GM23338 (cell line): ENCODE data around the gene FLYWCH1. TPM values are rescaled to one million over a fixed set of nuclear protein-coding genes. Genes with fewer than 3 reads are reported as not detected.

Experiments used
- ATAC-seq: fragments of 200-7000 bp; cut with Tn5 transposase; 3 replicates; pipeline ENCODE4 v1.9.1; 2020
- DNase-seq: peaks from one replicate; pipeline ENCODE4 v3.0.0-alpha.2; 2015; ENCODE audit warnings: low spot score
- H2AFZ ChIP-seq: fragments of 200-600 bp; sonication (generic); 2 replicates; pipeline ENCODE4 v1.8.0; 2016; ENCODE audit warnings: antibody characterized with exemption, mild to moderate bottlenecking, moderate library complexity
- H3F3A ChIP-seq: fragments of 200-600 bp; sonication (generic); replicated peaks from 2 replicates; pipeline ENCODE4 v1.8.0; 2017; ENCODE audit warnings: antibody characterized with exemption, mixed run types, low read depth
- H3K27ac ChIP-seq: fragments of 200-600 bp; sonication (generic); 2 replicates; pipeline ENCODE4 v1.6.1; 2016; ENCODE audit warnings: low read depth
- H3K27me3 ChIP-seq: fragments of 200-600 bp; sonication (generic); 2 replicates; pipeline ENCODE4 v1.8.0; 2016; ENCODE audit warnings: mild to moderate bottlenecking, mixed run types, moderate library complexity; ENCODE audit not compliant: insufficient read depth
- H3K36me3 ChIP-seq: fragments of 200-600 bp; sonication (generic); 2 replicates; pipeline ENCODE4 v1.8.0; 2016; ENCODE audit warnings: mild to moderate bottlenecking; ENCODE audit not compliant: insufficient read depth
- H3K4me1 ChIP-seq: fragments of 200-600 bp; sonication (generic); 2 replicates; pipeline ENCODE4 v1.8.0; 2016; ENCODE audit warnings: mild to moderate bottlenecking, moderate library complexity; ENCODE audit not compliant: insufficient read depth
- H3K4me2 ChIP-seq: fragments of 200-600 bp; sonication (generic); 2 replicates; pipeline ENCODE4 v1.7.1; 2017; ENCODE audit warnings: mixed run types
- H3K4me3 ChIP-seq: fragments of 200-600 bp; sonication (generic); 2 replicates; pipeline ENCODE4 v1.6.1; 2016; ENCODE audit warnings: mixed run types
- H3K79me2 ChIP-seq: fragments of 200-600 bp; sonication (generic); replicated peaks from 2 replicates; pipeline ENCODE4 v1.8.0; 2017; ENCODE audit warnings: mild to moderate bottlenecking; ENCODE audit not compliant: insufficient read depth
- H3K9me2 ChIP-seq: fragments of 200-600 bp; sonication (generic); 2 replicates; pipeline ENCODE4 v1.8.0; 2017; ENCODE audit not compliant: insufficient read depth
- H4K20me1 ChIP-seq: fragments of 200-600 bp; sonication (generic); replicated peaks from 2 replicates; pipeline ENCODE4 v1.8.0; 2017; ENCODE audit warnings: mild to moderate bottlenecking; ENCODE audit not compliant: insufficient read depth
- H3K27ac Mint-ChIP-seq: 2 replicates; pipeline ENCODE4 v1.8.0; 2020; ENCODE audit warnings: inconsistent platforms, mild to moderate bottlenecking, moderate library complexity, mixed read lengths
- H3K27me3 Mint-ChIP-seq: 3 replicates; pipeline ENCODE4 v1.8.0; 2022; ENCODE audit warnings: low read depth, mild to moderate bottlenecking, moderate library complexity, mixed read lengths, inconsistent platforms; ENCODE audit not compliant: insufficient read depth, poor library complexity
- H3K36me3 Mint-ChIP-seq: 3 replicates; pipeline ENCODE4 v1.8.0; 2021; ENCODE audit warnings: low read depth, mild to moderate bottlenecking, inconsistent platforms, moderate library complexity, mixed read lengths
- H3K4me1 Mint-ChIP-seq: 3 replicates; pipeline ENCODE4 v1.8.0; 2020; ENCODE audit warnings: mild to moderate bottlenecking, inconsistent platforms, mixed read lengths
- H3K4me3 Mint-ChIP-seq: 3 replicates; pipeline ENCODE4 v1.8.0; 2021; ENCODE audit warnings: moderate library complexity, mild to moderate bottlenecking, inconsistent platforms, mixed read lengths
- H3K9me3 Mint-ChIP-seq: 3 replicates; pipeline ENCODE4 v1.8.0; 2020; ENCODE audit warnings: moderate library complexity, mild to moderate bottlenecking, inconsistent platforms, mixed read lengths
- CREB1 ChIP-seq: fragments of 250-450 bp; sonication (Bioruptor Pico); IDR thresholded peaks from 2 replicates; pipeline ENCODE4 v1.5.0; 2020; ENCODE audit warnings: low read depth, mild to moderate bottlenecking, moderate library complexity
- CTCF ChIP-seq, 2 experiments: fragments of 200-600 bp in 1 of 2; sonication (generic) in 1 of 2; conservative IDR thresholded peaks; 2 replicates each; pipeline versions ENCODE4 v1.5.1 to v1.6.1; 2016 to 2017; ENCODE audit warnings: antibody characterized with exemption in 2 of 2, low read depth in 2 of 2, mild to moderate bottlenecking in 2 of 2, moderate library complexity in 1 of 2
- ETS1 ChIP-seq: IDR thresholded peaks from 2 replicates; pipeline ENCODE4 v1.6.1; 2016; ENCODE audit warnings: antibody characterized with exemption
- EZH2 ChIP-seq: fragments of 200-600 bp; sonication (generic); IDR thresholded peaks from one replicate; pipeline ENCODE4 v1.8.0; 2017; ENCODE audit warnings: antibody characterized with exemption, mild to moderate bottlenecking, low read depth; ENCODE audit not compliant: unreplicated experiment
- EZH2phosphoT487 ChIP-seq: fragments of 200-600 bp; sonication (generic); IDR thresholded peaks from one replicate; pipeline ENCODE4 v1.8.1; 2018; ENCODE audit warnings: antibody characterized with exemption; ENCODE audit not compliant: unreplicated experiment
- JUNB ChIP-seq: IDR thresholded peaks from one replicate; pipeline ENCODE4 v1.6.1; 2016; ENCODE audit warnings: antibody characterized with exemption; ENCODE audit not compliant: unreplicated experiment
- NANOG ChIP-seq: IDR thresholded peaks from 2 replicates; pipeline ENCODE4 v1.6.1; 2016; ENCODE audit warnings: antibody characterized with exemption, borderline replicate concordance
- POLR2AphosphoS5 ChIP-seq: IDR thresholded peaks from 2 replicates; pipeline ENCODE4 v1.6.1; 2016; ENCODE audit warnings: antibody characterized with exemption, low read depth
- REST ChIP-seq: IDR thresholded peaks from one replicate; pipeline ENCODE4 v1.6.1; 2018; ENCODE audit warnings: antibody characterized with exemption; ENCODE audit not compliant: unreplicated experiment
- STAT1 ChIP-seq: IDR thresholded peaks from one replicate; pipeline ENCODE4 v1.6.1; 2016; ENCODE audit warnings: antibody characterized with exemption; ENCODE audit not compliant: unreplicated experiment
- ZNF114 ChIP-seq: fragments of 250-450 bp; sonication (Bioruptor Pico); IDR thresholded peaks from 2 replicates; pipeline ENCODE4 v1.5.0; 2020; ENCODE audit warnings: mild to moderate bottlenecking, moderate library complexity
- ZNF331 ChIP-seq: fragments of 250-450 bp; sonication (Bioruptor Pico); IDR thresholded peaks from 2 replicates; pipeline ENCODE4 v1.5.0; 2020; ENCODE audit warnings: low read depth, mild to moderate bottlenecking, moderate library complexity
- polyA plus RNA-seq: library from polyadenylated mRNA; unstranded; fragments of >200 nt; fragmentation: Nextera tagmentation; extraction: Ambion mirVana; gene quantifications from 2 replicates; pipeline ENCODE4 v1.2.1, GENCODE V29; 2016
- total RNA-seq: library from RNA; depleted of rRNA; stranded (reverse); fragments of >200 nt; shearing (Covaris generic); gene quantifications from 2 replicates; pipeline ENCODE4 v1.2.3, GENCODE V29; 2014
- TF ChIP-seq, protein P1 (sequence below): fragments of 250-450 bp; sonication (Bioruptor Pico); IDR thresholded peaks from 2 replicates; pipeline ENCODE4 v1.5.0; 2020; ENCODE audit warnings: mild to moderate bottlenecking, moderate library complexity

Gene FLYWCH1
- total and polyA plus RNA-seq, 2 experiments from 2014 or later, result 6.0 to 29.3 TPM

GRCh38 chr16:2948807-2949704, 37.3 kb downstream of the FLYWCH1 start:
- Histone ChIP-seq H2AFZ (no peak overlapping the region), H3K27ac (no peak overlapping the region), H4K20me1 (no peaks in the 10 kb centered on the region), H3K9me2 (no peaks in the 10 kb centered on the region), H3K4me2 (no peak overlapping the region), H3K27me3 (no peaks in the 10 kb centered on the region), H3K4me1 (no peaks in the 10 kb centered on the region), H3K4me3 (no peak overlapping the region), H3F3A (no peaks in the 10 kb centered on the region), H3K79me2 (no peaks in the 10 kb centered on the region), H3K36me3 (no peaks in the 10 kb centered on the region)
- no peak for DNase-seq
- H3K27ac Mint-ChIP-seq, result no peak overlapping the region
- no peak for ATAC-seq
- peaks cover under 1% of the 10 kb centered on the region; the same call in 2 of the 3 replicates for H3K4me1 Mint-ChIP-seq
- H3K4me3 Mint-ChIP-seq, result no peak overlapping the region
- peaks cover 5% of the 10 kb centered on the region for H3K27me3 Mint-ChIP-seq
- peaks cover 10% of the 10 kb centered on the region; the same call in 1 of the 3 replicates for H3K36me3 Mint-ChIP-seq
- TF ChIP-seq CTCF (conservative IDR thresholded peaks at IDR 0.05; ENCODE audit: low read depth in 2 of 2) (no peak), POLR2AphosphoS5 (no peak), EZH2phosphoT487 (no peak), EZH2 (no peak), CREB1 (CRISPR knock-in tag) (no peak), NANOG (no peak), ETS1 (no peak), JUNB (no peak), REST (no peak), ZNF331 (CRISPR knock-in tag) (no peak), ZNF114 (CRISPR knock-in tag) (no peak), STAT1 (no peak)
- TF ChIP-seq, protein P1, sequence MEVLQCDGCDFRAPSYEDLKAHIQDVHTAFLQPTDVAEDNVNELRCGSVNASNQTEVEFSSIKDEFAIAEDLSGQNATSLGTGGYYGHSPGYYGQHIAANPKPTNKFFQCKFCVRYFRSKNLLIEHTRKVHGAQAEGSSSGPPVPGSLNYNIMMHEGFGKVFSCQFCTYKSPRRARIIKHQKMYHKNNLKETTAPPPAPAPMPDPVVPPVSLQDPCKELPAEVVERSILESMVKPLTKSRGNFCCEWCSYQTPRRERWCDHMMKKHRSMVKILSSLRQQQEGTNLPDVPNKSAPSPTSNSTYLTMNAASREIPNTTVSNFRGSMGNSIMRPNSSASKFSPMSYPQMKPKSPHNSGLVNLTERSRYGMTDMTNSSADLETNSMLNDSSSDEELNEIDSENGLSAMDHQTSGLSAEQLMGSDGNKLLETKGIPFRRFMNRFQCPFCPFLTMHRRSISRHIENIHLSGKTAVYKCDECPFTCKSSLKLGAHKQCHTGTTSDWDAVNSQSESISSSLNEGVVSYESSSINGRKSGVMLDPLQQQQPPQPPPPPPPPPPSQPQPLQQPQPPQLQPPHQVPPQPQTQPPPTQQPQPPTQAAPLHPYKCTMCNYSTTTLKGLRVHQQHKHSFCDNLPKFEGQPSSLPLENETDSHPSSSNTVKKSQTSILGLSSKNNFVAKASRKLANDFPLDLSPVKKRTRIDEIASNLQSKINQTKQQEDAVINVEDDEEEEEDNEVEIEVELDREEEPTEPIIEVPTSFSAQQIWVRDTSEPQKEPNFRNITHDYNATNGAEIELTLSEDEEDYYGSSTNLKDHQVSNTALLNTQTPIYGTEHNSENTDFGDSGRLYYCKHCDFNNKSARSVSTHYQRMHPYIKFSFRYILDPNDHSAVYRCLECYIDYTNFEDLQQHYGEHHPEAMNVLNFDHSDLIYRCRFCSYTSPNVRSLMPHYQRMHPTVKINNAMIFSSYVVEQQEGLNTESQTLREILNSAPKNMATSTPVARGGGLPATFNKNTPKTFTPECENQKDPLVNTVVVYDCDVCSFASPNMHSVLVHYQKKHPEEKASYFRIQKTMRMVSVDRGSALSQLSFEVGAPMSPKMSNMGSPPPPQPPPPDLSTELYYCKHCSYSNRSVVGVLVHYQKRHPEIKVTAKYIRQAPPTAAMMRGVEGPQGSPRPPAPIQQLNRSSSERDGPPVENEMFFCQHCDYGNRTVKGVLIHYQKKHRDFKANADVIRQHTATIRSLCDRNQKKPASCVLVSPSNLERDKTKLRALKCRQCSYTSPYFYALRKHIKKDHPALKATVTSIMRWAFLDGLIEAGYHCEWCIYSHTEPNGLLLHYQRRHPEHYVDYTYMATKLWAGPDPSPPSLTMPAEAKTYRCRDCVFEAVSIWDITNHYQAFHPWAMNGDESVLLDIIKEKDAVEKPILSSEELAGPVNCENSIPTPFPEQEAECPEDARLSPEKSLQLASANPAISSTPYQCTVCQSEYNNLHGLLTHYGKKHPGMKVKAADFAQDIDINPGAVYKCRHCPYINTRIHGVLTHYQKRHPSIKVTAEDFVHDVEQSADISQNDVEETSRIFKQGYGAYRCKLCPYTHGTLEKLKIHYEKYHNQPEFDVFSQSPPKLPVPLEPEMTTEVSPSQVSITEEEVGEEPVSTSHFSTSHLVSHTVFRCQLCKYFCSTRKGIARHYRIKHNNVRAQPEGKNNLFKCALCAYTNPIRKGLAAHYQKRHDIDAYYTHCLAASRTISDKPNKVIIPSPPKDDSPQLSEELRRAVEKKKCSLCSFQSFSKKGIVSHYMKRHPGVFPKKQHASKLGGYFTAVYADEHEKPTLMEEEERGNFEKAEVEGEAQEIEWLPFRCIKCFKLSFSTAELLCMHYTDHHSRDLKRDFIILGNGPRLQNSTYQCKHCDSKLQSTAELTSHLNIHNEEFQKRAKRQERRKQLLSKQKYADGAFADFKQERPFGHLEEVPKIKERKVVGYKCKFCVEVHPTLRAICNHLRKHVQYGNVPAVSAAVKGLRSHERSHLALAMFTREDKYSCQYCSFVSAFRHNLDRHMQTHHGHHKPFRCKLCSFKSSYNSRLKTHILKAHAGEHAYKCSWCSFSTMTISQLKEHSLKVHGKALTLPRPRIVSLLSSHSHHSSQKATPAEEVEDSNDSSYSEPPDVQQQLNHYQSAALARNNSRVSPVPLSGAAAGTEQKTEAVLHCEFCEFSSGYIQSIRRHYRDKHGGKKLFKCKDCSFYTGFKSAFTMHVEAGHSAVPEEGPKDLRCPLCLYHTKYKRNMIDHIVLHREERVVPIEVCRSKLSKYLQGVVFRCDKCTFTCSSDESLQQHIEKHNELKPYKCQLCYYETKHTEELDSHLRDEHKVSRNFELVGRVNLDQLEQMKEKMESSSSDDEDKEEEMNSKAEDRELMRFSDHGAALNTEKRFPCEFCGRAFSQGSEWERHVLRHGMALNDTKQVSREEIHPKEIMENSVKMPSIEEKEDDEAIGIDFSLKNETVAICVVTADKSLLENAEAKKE (CRISPR knock-in tag), result no peak
- H3K9me3 Mint-ChIP-seq, result no peaks in the 10 kb centered on the region; the same call in 2 of the 3 replicates
